ENCODE data around the gene COL5A1. TPM values are rescaled to one million over a fixed set of nuclear protein-coding genes. Genes with fewer than 3 reads are reported as not detected.

Gene COL5A1
- total RNA-seq, 1 donor, result 295 TPM

GRCh38 chr9:134677743-134678142, 36.1 kb downstream of the COL5A1 start:
- no peak for TF ChIP-seq CTCF (IDR thresholded peaks at IDR 0.05; ENCODE audit: insufficient read depth, low read depth, low read length)
- H3K4me3 ChIP-seq (ENCODE audit: low read depth, low read length), result no peak overlapping the region
- no peak for DNase-seq (ENCODE audit: low read depth)

DNA sequence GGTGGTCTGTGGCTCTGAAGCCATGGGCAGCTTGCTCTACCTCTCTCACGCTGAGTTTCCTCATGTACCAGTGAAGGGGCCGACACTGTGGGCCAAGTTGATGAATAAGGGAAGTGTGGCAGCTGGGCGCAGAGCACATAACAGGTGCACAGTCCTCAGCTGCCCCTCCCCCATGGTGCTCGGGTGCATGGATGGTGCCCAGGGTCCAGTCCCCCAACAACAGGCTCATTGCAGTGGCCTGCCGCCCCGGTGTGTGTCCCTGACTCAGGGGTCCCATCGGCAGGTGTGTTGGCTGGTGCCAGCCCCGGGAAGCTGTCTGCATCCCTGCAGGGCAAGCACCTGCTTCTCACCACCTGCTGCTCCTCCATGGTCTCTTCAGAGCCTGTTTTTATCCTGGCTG, 36.6 kb downstream of the COL5A1 start:
- no peak for TF ChIP-seq CTCF (IDR thresholded peaks at IDR 0.05; ENCODE audit: insufficient read depth, low read depth, low read length)
- no peak overlapping the region for H3K4me3 ChIP-seq (ENCODE audit: low read depth, low read length)
- no peak for DNase-seq (ENCODE audit: low read depth)

GRCh38 chr9:134678666-134679443, 37.3 kb downstream of the COL5A1 start:
- H3K4me3 ChIP-seq (ENCODE audit: low read depth, low read length), result no peak overlapping the region
- no peak for DNase-seq (ENCODE audit: low read depth)
- TF ChIP-seq CTCF (IDR thresholded peaks at IDR 0.05; ENCODE audit: insufficient read depth, low read depth, low read length), result no peak

DNA sequence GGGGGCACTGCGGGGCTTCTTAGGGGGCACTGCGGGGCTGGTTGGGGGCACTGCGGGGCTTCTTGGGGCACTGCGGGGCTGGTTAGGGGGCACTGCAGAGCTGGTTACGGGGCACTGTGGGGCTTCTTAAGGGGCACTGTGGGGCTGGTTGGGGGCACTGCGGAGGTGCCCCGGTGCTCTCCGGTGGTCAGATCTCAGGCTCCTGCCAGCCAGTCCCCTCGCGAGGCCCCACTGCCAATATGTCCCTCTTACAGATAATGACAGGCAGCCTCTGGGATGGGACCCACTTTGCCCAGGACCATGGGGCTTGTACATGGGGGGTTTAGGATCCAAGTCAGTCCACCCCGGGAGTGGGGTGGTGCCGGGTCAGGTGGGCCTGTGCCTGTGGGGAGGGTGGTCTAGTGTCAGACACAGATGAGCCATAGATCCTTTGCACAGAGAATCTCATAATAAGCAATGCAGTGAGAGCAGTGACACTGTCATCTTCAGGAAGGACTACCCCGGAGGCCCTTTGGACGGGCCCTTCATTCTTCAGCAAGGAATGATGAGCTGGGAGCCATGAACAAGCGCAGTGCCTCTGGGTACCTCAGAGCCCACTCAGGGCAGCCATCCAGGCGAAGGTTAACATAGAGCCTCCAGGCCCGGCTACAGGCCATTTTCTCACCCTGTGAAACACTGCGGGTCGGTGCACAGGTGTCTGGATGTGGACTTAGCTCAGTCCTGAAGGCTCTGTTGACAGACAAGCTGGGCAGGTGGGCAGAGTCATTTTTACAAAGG, 38.2 kb downstream of the COL5A1 start:
- no peak for DNase-seq (ENCODE audit: low read depth)
- H3K4me3 ChIP-seq (ENCODE audit: low read depth, low read length), result no peak overlapping the region
- TF ChIP-seq CTCF (IDR thresholded peaks at IDR 0.05; ENCODE audit: insufficient read depth, low read depth, low read length), result no peak

GRCh38 chr9:134680393-134681060, 38.9 kb downstream of the COL5A1 start:
- no peak for TF ChIP-seq CTCF (IDR thresholded peaks at IDR 0.05; ENCODE audit: insufficient read depth, low read depth, low read length)
- DNase-seq (ENCODE audit: low read depth), result no peak

GRCh38 chr9:134681061-134681661, 39.6 kb downstream of the COL5A1 start:
- no peak overlapping the region for H3K4me3 ChIP-seq (ENCODE audit: low read depth, low read length)
- no peak for TF ChIP-seq CTCF (IDR thresholded peaks at IDR 0.05; ENCODE audit: insufficient read depth, low read depth, low read length)
- DNase-seq (ENCODE audit: low read depth), result peak; percentile 63

More at GRCh38 chr9:134680393-134681060, 38.9 kb downstream of the COL5A1 start:
- H3K4me3 ChIP-seq (ENCODE audit: low read depth, low read length), result no peak overlapping the region

Measured in fibroblast of villous mesenchyme (primary cell).